H9 (cell line): ENCODE results near the gene PPP3CA. TPM values are rescaled to one million over a fixed set of nuclear protein-coding genes. Genes with fewer than 3 reads are reported as not detected.

Experiments used
- DNase-seq: peaks from one replicate; pipeline ENCODE4 v3.0.0-alpha.2; 2017
- H2AFZ ChIP-seq: one replicate; pipeline ENCODE4 v1.6.1; 2013; ENCODE audit warnings: mild to moderate bottlenecking, low read length, control low read depth, moderate library complexity
- H2AK5ac ChIP-seq: 2 replicates; pipeline ENCODE4 v1.6.1; 2013; ENCODE audit warnings: low read length, control low read depth, mixed read lengths; ENCODE audit not compliant: insufficient read length
- H2BK120ac ChIP-seq: one replicate; pipeline ENCODE4 v1.6.1; 2013; ENCODE audit warnings: low read depth, mild to moderate bottlenecking, low read length, control low read depth, inconsistent platforms; ENCODE audit not compliant: poor library complexity, severe bottlenecking
- H2BK12ac ChIP-seq: 2 replicates; pipeline ENCODE4 v1.6.1; 2013; ENCODE audit warnings: low read length, control low read depth, mixed read lengths, low read depth; ENCODE audit not compliant: insufficient read length
- H2BK15ac ChIP-seq: 2 replicates; pipeline ENCODE4 v1.6.1; 2013; ENCODE audit warnings: low read depth, low read length, control low read depth
- H2BK20ac ChIP-seq: one replicate; pipeline ENCODE4 v1.6.1; 2013; ENCODE audit warnings: low read depth, mild to moderate bottlenecking, low read length, control low read depth, inconsistent platforms; ENCODE audit not compliant: poor library complexity, severe bottlenecking
- H2BK5ac ChIP-seq: 2 replicates; pipeline ENCODE4 v1.6.1; 2013; ENCODE audit warnings: low read length, control low read depth, mixed read lengths; ENCODE audit not compliant: insufficient read length
- H3K14ac ChIP-seq: 2 replicates; pipeline ENCODE4 v1.6.1; 2013; ENCODE audit warnings: low read length, control low read depth; ENCODE audit not compliant: insufficient read depth
- H3K18ac ChIP-seq: 2 replicates; pipeline ENCODE4 v1.6.1; 2013; ENCODE audit warnings: low read depth, mild to moderate bottlenecking, mixed read lengths, low read length, control low read depth; ENCODE audit not compliant: insufficient read length
- H3K23ac ChIP-seq: 2 replicates; pipeline ENCODE4 v1.6.1; 2013; ENCODE audit warnings: low read length, control low read depth, mixed read lengths, low read depth; ENCODE audit not compliant: insufficient read length
- H3K23me2 ChIP-seq: 2 replicates; pipeline ENCODE4 v1.6.1; 2013; ENCODE audit warnings: low read depth, mild to moderate bottlenecking, mixed read lengths, low read length, control low read depth; ENCODE audit not compliant: insufficient read length, poor library complexity, severe bottlenecking
- H3K27ac ChIP-seq: 2 replicates; pipeline ENCODE4 v1.5.1; 2013; ENCODE audit warnings: low read length, control low read depth, mixed read lengths, low read depth; ENCODE audit not compliant: insufficient read length
- H3K27me3 ChIP-seq: 2 replicates; pipeline ENCODE4 v1.6.1; 2013; ENCODE audit warnings: low read length, control low read depth, inconsistent platforms; ENCODE audit not compliant: insufficient read depth
- H3K4ac ChIP-seq: 2 replicates; pipeline ENCODE4 v1.6.1; 2013; ENCODE audit warnings: low read depth, mild to moderate bottlenecking, control low read depth, inconsistent platforms, low read length, moderate library complexity
- H3K4me1 ChIP-seq: 2 replicates; pipeline ENCODE4 v1.6.1; 2013; ENCODE audit warnings: low read length, control low read depth, inconsistent platforms; ENCODE audit not compliant: insufficient read depth
- H3K4me2 ChIP-seq: 2 replicates; pipeline ENCODE4 v1.6.1; 2013; ENCODE audit warnings: low read length, control low read depth, mixed read lengths; ENCODE audit not compliant: insufficient read length, insufficient read depth
- H3K56ac ChIP-seq: 2 replicates; pipeline ENCODE4 v1.6.1; 2013; ENCODE audit warnings: low read depth, mild to moderate bottlenecking, mixed read lengths, low read length, control low read depth; ENCODE audit not compliant: insufficient read length
- H3K79me1 ChIP-seq: 2 replicates; pipeline ENCODE4 v1.6.1; 2013; ENCODE audit warnings: low read depth, mild to moderate bottlenecking, moderate library complexity, low read length, control low read depth, inconsistent platforms; ENCODE audit not compliant: insufficient read depth, poor library complexity, severe bottlenecking
- H3K79me2 ChIP-seq: 2 replicates; pipeline ENCODE4 v1.6.1; 2013; ENCODE audit warnings: low read length, control low read depth, inconsistent platforms; ENCODE audit not compliant: insufficient read depth
- H3K9ac ChIP-seq: 2 replicates; pipeline ENCODE4 v1.6.1; 2013; ENCODE audit warnings: low read length, control low read depth, mixed read lengths; ENCODE audit not compliant: insufficient read length; ENCODE audit errors: extremely low read depth
- H3K9me3 ChIP-seq: one replicate; pipeline ENCODE4 v1.6.1; 2013; ENCODE audit warnings: low read depth, low read length, inconsistent platforms; ENCODE audit not compliant: control insufficient read depth
- H3T11ph ChIP-seq: one replicate; pipeline ENCODE4 v1.6.1; 2013; ENCODE audit warnings: mild to moderate bottlenecking, low read length, control low read depth, inconsistent platforms
- H4K20me1 ChIP-seq: one replicate; pipeline ENCODE4 v1.6.1; 2013; ENCODE audit not compliant: control insufficient read depth, insufficient read length, insufficient read depth
- H4K5ac ChIP-seq: 2 replicates; pipeline ENCODE4 v1.6.1; 2013; ENCODE audit warnings: low read depth, mild to moderate bottlenecking, mixed read lengths, low read length, control low read depth; ENCODE audit not compliant: insufficient read length
- H4K8ac ChIP-seq: replicated peaks from 2 replicates; pipeline ENCODE4 v1.6.1; 2013; ENCODE audit warnings: low read length, control low read depth, mixed read lengths, low read depth; ENCODE audit not compliant: insufficient read length
- H4K91ac ChIP-seq: 2 replicates; pipeline ENCODE4 v1.6.1; 2013; ENCODE audit warnings: low read depth, mild to moderate bottlenecking, moderate library complexity, mixed read lengths, low read length, control low read depth; ENCODE audit not compliant: insufficient read length
- H3K27ac Mint-ChIP-seq, 3 experiments: 2 replicates in 2 of 3; 3 replicates in 1 of 3; pipeline ENCODE4 v1.8.0; 2020 to 2021; ENCODE audit warnings: mixed read lengths in 3 of 3, mild to moderate bottlenecking in 1 of 3, moderate library complexity in 1 of 3
- H3K27me3 Mint-ChIP-seq: 2 replicates; pipeline ENCODE4 v1.8.0; 2021; ENCODE audit warnings: low read depth, mild to moderate bottlenecking, moderate library complexity, mixed read lengths
- H3K36me3 Mint-ChIP-seq, 3 experiments: 2 replicates in 2 of 3; 3 replicates in 1 of 3; pipeline ENCODE4 v1.8.0; 2020 to 2021; ENCODE audit warnings: low read depth in 3 of 3, mixed read lengths in 3 of 3; ENCODE audit not compliant: insufficient read depth in 1 of 3
- H3K4me1 Mint-ChIP-seq, 2 experiments: 2 replicates each; pipeline ENCODE4 v1.8.0; 2020; ENCODE audit warnings: mixed read lengths in 2 of 2
- H3K4me3 Mint-ChIP-seq, 2 experiments: 2 replicates in 1 of 2; 3 replicates in 1 of 2; pipeline ENCODE4 v1.8.0; 2020 to 2021; ENCODE audit warnings: mild to moderate bottlenecking in 2 of 2, mixed read lengths in 2 of 2, moderate library complexity in 1 of 2
- H3K9me3 Mint-ChIP-seq, 2 experiments: 2 replicates in 1 of 2; 3 replicates in 1 of 2; pipeline ENCODE4 v1.8.0; 2020; ENCODE audit warnings: mild to moderate bottlenecking in 2 of 2, mixed read lengths in 2 of 2, moderate library complexity in 1 of 2
- WGBS: extraction: QIAGEN DNeasy Blood & Tissue Kit; methylation state at CpG from one replicate; pipeline ENCODE4 v1.1.7; 2013; ENCODE audit warnings: missing lambda C conversion rate, low lambda C conversion rate, mixed read lengths; ENCODE audit not compliant: insufficient read length; ENCODE audit errors: extremely low coverage; 5-methylcytosine and 5-hydroxymethylcytosine counted together
- total RNA-seq: library from RNA; stranded (reverse); gene quantifications from 2 replicates; pipeline ENCODE4 v1.2.1, GENCODE V29; 2021
- TF ChIP-seq, protein P1 (sequence below): fragments of 200-600 bp; sonication (generic); conservative IDR thresholded peaks from 3 replicates; pipeline ENCODE4 v1.8.0; 2021; ENCODE audit warnings: antibody characterized with exemption, mild to moderate bottlenecking

PPP3CA gene
- total RNA-seq, 1 experiment from 2014 or later = 16.8 TPM

DNA sequence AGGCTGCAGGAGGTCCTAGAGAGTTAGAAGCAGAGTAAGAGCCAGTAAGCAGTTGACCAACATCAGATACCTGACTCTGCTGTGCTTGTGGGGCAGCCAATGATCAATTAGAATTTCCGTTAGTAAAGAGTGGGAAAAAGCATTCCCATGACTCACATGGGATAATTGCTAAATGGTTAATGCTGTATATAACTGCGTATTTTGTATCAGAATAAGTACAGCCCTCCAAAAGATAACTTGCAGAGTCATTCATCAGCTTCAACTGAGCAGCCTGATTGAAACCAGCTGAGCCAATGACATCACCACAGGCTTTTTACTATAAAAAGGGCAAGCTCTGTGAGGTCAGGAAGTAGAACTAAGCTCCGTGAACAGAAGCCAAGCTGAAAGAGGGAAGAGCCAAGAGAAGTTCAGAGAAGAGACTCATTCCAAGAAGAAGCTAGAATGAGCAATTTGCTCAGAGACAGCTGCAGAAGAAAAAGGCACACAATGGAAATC, 67.9 kb downstream of the PPP3CA start:
- Histone ChIP-seq H3K18ac (no peak overlapping the region), H3K9ac (no peak overlapping the region), H2BK15ac (no peak overlapping the region), H3K27me3 (no peaks in the 10 kb centered on the region), H3K4ac (no peak overlapping the region), H2BK5ac (no peak overlapping the region), H2BK12ac (no peak overlapping the region), H2AK5ac (no peak overlapping the region), H3K79me1 (no peaks in the 10 kb centered on the region), H3K56ac (no peak overlapping the region), H2AFZ (no peak overlapping the region), H4K20me1 (no peaks in the 10 kb centered on the region), H3T11ph (no peak overlapping the region), H3K23ac (no peak overlapping the region), H2BK20ac (no peak overlapping the region), H4K91ac (no peak overlapping the region), H3K23me2 (no peaks in the 10 kb centered on the region), H4K5ac (no peak overlapping the region), H3K79me2 (peaks cover 6% of the 10 kb centered on the region; the same call in 1 of the 2 replicates), H3K4me1 (peaks cover 13% of the 10 kb centered on the region), H3K27ac (no peak overlapping the region), H3K9me3 (no peaks in the 10 kb centered on the region), H3K4me2 (no peak overlapping the region), H4K8ac (no peak overlapping the region), H3K14ac (no peak overlapping the region), H2BK120ac (no peak overlapping the region)
- peaks cover 40 to 52% of the 10 kb centered on the region in 2 experiments for H3K4me1 Mint-ChIP-seq
- no peak for DNase-seq
- peak overlapping the region; percentile 20 to 68 (median 65); a peak in 3 of 7 replicates for H3K27ac Mint-ChIP-seq
- no peak overlapping the region for H3K4me3 Mint-ChIP-seq
- WGBS = no CpG with 5 or more reads among the region's 3 CpGs
- no peaks in the 10 kb centered on the region for H3K9me3 Mint-ChIP-seq
- TF ChIP-seq, protein P1, sequence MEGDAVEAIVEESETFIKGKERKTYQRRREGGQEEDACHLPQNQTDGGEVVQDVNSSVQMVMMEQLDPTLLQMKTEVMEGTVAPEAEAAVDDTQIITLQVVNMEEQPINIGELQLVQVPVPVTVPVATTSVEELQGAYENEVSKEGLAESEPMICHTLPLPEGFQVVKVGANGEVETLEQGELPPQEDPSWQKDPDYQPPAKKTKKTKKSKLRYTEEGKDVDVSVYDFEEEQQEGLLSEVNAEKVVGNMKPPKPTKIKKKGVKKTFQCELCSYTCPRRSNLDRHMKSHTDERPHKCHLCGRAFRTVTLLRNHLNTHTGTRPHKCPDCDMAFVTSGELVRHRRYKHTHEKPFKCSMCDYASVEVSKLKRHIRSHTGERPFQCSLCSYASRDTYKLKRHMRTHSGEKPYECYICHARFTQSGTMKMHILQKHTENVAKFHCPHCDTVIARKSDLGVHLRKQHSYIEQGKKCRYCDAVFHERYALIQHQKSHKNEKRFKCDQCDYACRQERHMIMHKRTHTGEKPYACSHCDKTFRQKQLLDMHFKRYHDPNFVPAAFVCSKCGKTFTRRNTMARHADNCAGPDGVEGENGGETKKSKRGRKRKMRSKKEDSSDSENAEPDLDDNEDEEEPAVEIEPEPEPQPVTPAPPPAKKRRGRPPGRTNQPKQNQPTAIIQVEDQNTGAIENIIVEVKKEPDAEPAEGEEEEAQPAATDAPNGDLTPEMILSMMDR = no peak
- H3K36me3 Mint-ChIP-seq = no peaks in the 10 kb centered on the region; a peak in 1 of 7 replicates
- no peaks in the 10 kb centered on the region for H3K27me3 Mint-ChIP-seq
